Keratinocyte (primary cell): ENCODE measurements around the gene THAP10. TPM values are rescaled to one million over a fixed set of nuclear protein-coding genes. Genes with fewer than 3 reads are reported as not detected.

Source experiments
- DNase-seq: peaks from one replicate; pipeline ENCODE4 v3.0.0-alpha.2; 2011; ENCODE audit warnings: low read depth, missing footprints, low spot score
- FAIRE-seq: peaks from 2 replicates; lab custom pipeline; 2011; peaks lifted over from hg19 to GRCh38; lab: Jason Lieb, UNC
- H2AFZ ChIP-seq: 2 replicates; pipeline ENCODE4 v1.6.0; 2012; ENCODE audit warnings: low read length, control low read depth, inconsistent platforms; ENCODE audit not compliant: control insufficient read depth
- H3K27ac ChIP-seq: 2 replicates; pipeline ENCODE4 v1.5.1; 2011; ENCODE audit warnings: low read length; ENCODE audit not compliant: control insufficient read depth, insufficient read depth
- H3K27me3 ChIP-seq: 3 replicates; pipeline ENCODE4 v1.6.0; 2011; ENCODE audit warnings: low read length; ENCODE audit not compliant: control insufficient read depth, insufficient read depth; ENCODE audit errors: extremely low read depth
- H3K36me3 ChIP-seq, 2 experiments: 2 replicates in 1 of 2; 3 replicates in 1 of 2; pipeline ENCODE4 v1.5.1; 2011; ENCODE audit warnings: low read length in 2 of 2, mild to moderate bottlenecking in 1 of 2; ENCODE audit not compliant: control insufficient read depth in 2 of 2, insufficient read depth in 2 of 2; ENCODE audit errors: extremely low read depth in 1 of 2
- H3K4me1 ChIP-seq: 3 replicates; pipeline ENCODE4 v1.5.1; 2011; ENCODE audit warnings: low read length; ENCODE audit not compliant: control insufficient read depth, insufficient read depth; ENCODE audit errors: extremely low read depth
- H3K4me2 ChIP-seq: 3 replicates; pipeline ENCODE4 v1.6.0; 2011; ENCODE audit warnings: low read depth, low read length; ENCODE audit not compliant: control insufficient read depth, insufficient read depth; ENCODE audit errors: extremely low read depth
- H3K4me3 ChIP-seq, 3 experiments: fragments of 200-600 bp in 1 of 3; sonication (generic) in 1 of 3; 2 replicates in 2 of 3; 3 replicates in 1 of 3; pipeline ENCODE4 v1.5.1; 2011 to 2016; ENCODE audit warnings: low read length in 3 of 3, mild to moderate bottlenecking in 3 of 3, control low read depth in 2 of 3, inconsistent platforms in 1 of 3, low read depth in 1 of 3, mixed read lengths in 1 of 3, mixed run types in 1 of 3, moderate library complexity in 1 of 3; ENCODE audit not compliant: control insufficient read depth in 2 of 3, insufficient read depth in 2 of 3; ENCODE audit errors: extremely low read depth in 1 of 3
- H3K79me2 ChIP-seq: 2 replicates; pipeline ENCODE4 v1.6.0; 2012; ENCODE audit warnings: low read length; ENCODE audit not compliant: control insufficient read depth, insufficient read depth
- H3K9ac ChIP-seq: 3 replicates; pipeline ENCODE4 v1.6.0; 2011; ENCODE audit warnings: low read length; ENCODE audit not compliant: control insufficient read depth, insufficient read depth; ENCODE audit errors: extremely low read depth
- H3K9me1 ChIP-seq: 3 replicates; pipeline ENCODE4 v1.6.0; 2011; ENCODE audit warnings: low read length; ENCODE audit not compliant: control insufficient read depth, insufficient read depth; ENCODE audit errors: extremely low read depth
- H3K9me3 ChIP-seq: 2 replicates; pipeline ENCODE4 v1.5.1; 2012; ENCODE audit warnings: low read depth, low read length; ENCODE audit not compliant: control insufficient read depth
- H4K20me1 ChIP-seq: 3 replicates; pipeline ENCODE4 v1.6.0; 2011; ENCODE audit warnings: low read length; ENCODE audit not compliant: control insufficient read depth, insufficient read depth; ENCODE audit errors: extremely low read depth
- EZH2 ChIP-seq: IDR thresholded peaks from one replicate; pipeline ENCODE4 v1.6.1; 2012; ENCODE audit warnings: inconsistent platforms, mild to moderate bottlenecking, low read length, moderate library complexity
- dilution Hi-C: fragments of 300-500 bp; cut with MboI; formaldehyde crosslinking; loops from one replicate; pipeline ENCODE4 v1.7.0; 2020; ENCODE audit warnings: low sequenced_read_pairs; ENCODE audit not compliant: extremely low pct_ligation_motif_present
- polyA plus RNA-seq, 5 experiments: library from polyadenylated mRNA; depleted of rRNA in 3 of 5; stranded (reverse) in 3 of 5; stranded (forward) in 1 of 5; unstranded in 1 of 5; fragments of >200 nt; gene quantifications; 1 replicate in 1 of 5; 2 replicates in 3 of 5; 3 replicates in 1 of 5; pipeline versions ENCODE4 v1.2.1 to v1.2.3, GENCODE V29; 2011 to 2012; ENCODE audit warnings: missing spikeins in 2 of 5, low read depth in 1 of 5, low replicate concordance in 1 of 5
- TF ChIP-seq, protein P1 (sequence below), 3 experiments: IDR thresholded peaks in 1 of 3; conservative IDR thresholded peaks in 1 of 3; optimal IDR thresholded peaks in 1 of 3; 2 replicates in 2 of 3; 3 replicates in 1 of 3; pipeline versions ENCODE3 to v1.5.1; 2011; ENCODE audit warnings: low read length in 3 of 3, mild to moderate bottlenecking in 3 of 3, moderate library complexity in 2 of 3, control low read depth in 1 of 3, inconsistent platforms in 1 of 3; ENCODE audit not compliant: insufficient read depth in 2 of 3; ENCODE audit errors: extremely low read depth in 1 of 3

THAP10 gene
- polyA plus RNA-seq, 1 donor (not counting 4 experiments of a cell fraction or from before 2014, with no cell fraction given) = 3.1 TPM

DNA sequence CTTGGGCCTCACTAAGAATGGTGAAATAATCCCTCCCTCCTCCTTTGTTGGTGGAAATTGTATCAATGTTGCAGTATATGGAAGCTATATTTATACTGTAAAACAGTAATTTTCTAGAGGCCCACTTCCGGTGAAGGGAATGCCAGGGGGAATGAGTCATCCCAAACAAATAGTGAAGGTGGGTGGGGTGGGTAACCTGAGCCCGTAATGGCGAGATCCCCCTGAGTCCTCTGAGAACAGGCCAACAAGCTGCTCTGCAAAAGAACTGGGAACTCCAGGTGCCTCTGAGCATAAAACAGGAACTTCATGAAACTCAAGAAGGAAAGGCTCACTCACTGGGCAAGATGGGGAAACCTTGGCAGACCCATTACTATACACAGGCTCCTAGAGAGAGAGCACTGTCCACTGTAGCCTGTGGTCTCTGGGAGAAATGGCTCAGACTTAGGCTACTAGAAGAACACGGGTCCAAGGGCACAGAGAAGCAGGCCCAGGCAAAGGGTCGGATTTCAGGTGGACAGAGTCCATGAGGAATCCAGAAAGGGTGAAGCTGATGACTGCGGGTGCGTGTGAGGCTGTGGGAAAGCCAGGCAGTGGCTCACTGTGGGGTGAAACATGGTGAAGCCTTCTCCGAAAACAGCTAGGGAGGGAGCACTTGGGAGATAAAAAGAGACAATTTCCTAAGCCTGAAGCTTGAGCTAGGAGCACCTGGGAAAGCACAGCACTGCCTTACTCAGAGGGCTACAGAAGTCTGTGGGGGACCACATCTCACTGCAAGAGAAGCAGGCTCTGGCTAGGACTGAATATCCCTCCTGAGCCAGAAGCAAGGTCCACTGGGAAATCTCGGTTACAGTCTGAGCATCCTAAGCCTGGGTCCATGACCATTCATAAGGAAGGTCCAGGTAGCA is 58.1 kb downstream of the THAP10 start:
- H3K36me3 ChIP-seq = peaks cover 10 to 27% of the 10 kb centered on the region in 2 experiments
- H3K9ac ChIP-seq = no peak overlapping the region
- no peaks in the 10 kb centered on the region for H3K27me3 ChIP-seq
- H3K9me1 ChIP-seq = no peaks in the 10 kb centered on the region
- dilution Hi-C loops = no loop called here
- H3K9me3 ChIP-seq = no peaks in the 10 kb centered on the region
- DNase-seq (no peak), FAIRE-seq (peak; percentile 80)
- H4K20me1 ChIP-seq = no peaks in the 10 kb centered on the region
- TF ChIP-seq, protein P1, sequence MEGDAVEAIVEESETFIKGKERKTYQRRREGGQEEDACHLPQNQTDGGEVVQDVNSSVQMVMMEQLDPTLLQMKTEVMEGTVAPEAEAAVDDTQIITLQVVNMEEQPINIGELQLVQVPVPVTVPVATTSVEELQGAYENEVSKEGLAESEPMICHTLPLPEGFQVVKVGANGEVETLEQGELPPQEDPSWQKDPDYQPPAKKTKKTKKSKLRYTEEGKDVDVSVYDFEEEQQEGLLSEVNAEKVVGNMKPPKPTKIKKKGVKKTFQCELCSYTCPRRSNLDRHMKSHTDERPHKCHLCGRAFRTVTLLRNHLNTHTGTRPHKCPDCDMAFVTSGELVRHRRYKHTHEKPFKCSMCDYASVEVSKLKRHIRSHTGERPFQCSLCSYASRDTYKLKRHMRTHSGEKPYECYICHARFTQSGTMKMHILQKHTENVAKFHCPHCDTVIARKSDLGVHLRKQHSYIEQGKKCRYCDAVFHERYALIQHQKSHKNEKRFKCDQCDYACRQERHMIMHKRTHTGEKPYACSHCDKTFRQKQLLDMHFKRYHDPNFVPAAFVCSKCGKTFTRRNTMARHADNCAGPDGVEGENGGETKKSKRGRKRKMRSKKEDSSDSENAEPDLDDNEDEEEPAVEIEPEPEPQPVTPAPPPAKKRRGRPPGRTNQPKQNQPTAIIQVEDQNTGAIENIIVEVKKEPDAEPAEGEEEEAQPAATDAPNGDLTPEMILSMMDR (optimal IDR thresholded peaks at IDR 0.05 in 1 of 3, IDR thresholded peaks at IDR 0.05 in 1 of 3, conservative IDR thresholded peaks at IDR 0.05 in 1 of 3; ENCODE audit: extremely low read depth in 1 of 3, insufficient read depth in 2 of 3, low read length in 3 of 3) = no peak
- no peak for TF ChIP-seq EZH2
- H3K4me1 ChIP-seq = peaks cover 16% of the 10 kb centered on the region
- H3K79me2 ChIP-seq = no peaks in the 10 kb centered on the region
- H3K4me2 ChIP-seq = peak overlapping the region; percentile 55
- H3K27ac ChIP-seq = peak overlapping the region; percentile 56
- no peak overlapping the region for H3K4me3 ChIP-seq
- H2AFZ ChIP-seq = peak overlapping the region; percentile 56

DNA sequence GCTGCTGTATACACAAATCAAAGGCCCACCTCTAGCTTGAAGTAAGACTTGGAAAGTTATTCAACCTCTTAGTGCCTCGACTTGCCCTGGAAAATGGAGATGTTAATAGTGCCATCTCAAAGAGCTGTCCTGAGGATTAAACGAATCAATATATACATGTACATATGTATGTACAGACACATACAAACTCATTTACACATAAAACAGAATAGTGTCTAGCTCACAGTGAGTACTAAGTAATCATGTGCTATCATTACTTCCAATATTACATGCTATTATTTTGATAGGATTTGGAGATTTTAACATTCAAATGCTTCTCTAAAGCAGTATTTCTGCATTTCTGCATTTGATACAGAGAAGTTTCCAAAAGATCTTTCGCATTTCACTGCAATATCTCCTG is 58.8 kb downstream of the THAP10 start:
- dilution Hi-C loops = no loop called here
- Histone ChIP-seq H4K20me1 (no peaks in the 10 kb centered on the region), H3K9me1 (no peaks in the 10 kb centered on the region), H3K79me2 (no peaks in the 10 kb centered on the region), H3K4me2 (peak overlapping the region; percentile 55), H3K27ac (no peak overlapping the region), H3K9me3 (no peaks in the 10 kb centered on the region), H3K4me1 (peaks cover 16% of the 10 kb centered on the region), H2AFZ (no peak overlapping the region), H3K9ac (no peak overlapping the region), H3K4me3 (no peak overlapping the region), H3K36me3 (peaks cover 10 to 27% of the 10 kb centered on the region in 2 experiments), H3K27me3 (no peaks in the 10 kb centered on the region)
- DNase-seq (no peak), FAIRE-seq (no peak)
- TF ChIP-seq EZH2 = no peak
- TF ChIP-seq, protein P1 (optimal IDR thresholded peaks at IDR 0.05 in 1 of 3, IDR thresholded peaks at IDR 0.05 in 1 of 3, conservative IDR thresholded peaks at IDR 0.05 in 1 of 3; ENCODE audit: extremely low read depth in 1 of 3, insufficient read depth in 2 of 3, low read length in 3 of 3) = no peak
